SK-N-SH (cell line): Measurements from ENCODE around the gene PRKD2. TPM values are rescaled to one million over a fixed set of nuclear protein-coding genes. Genes with fewer than 3 reads are reported as not detected.

ENCODE experiments used
- CTCF ChIA-PET: fragments of 300-600, 350-600 bp; formaldehyde crosslinking; extraction: SDS; loops from one replicate; lab custom pipeline; 2021; lab: Yijun Ruan, JAX
- POLR2A ChIA-PET: fragments of 350-600 bp; sonication (Branson Sonifier 250); formaldehyde crosslinking; extraction: SDS; loops from one replicate; lab custom pipeline; 2020; ENCODE audit warnings: antibody characterized with exemption, inconsistent platforms; lab: Yijun Ruan, JAX
- DNase-seq: peaks from one replicate; pipeline ENCODE4 v3.0.0; 2012
- H2AFZ ChIP-seq: fragments of 200-600 bp; sonication (generic); 2 replicates; pipeline ENCODE4 v1.8.1; 2016; ENCODE audit warnings: antibody characterized with exemption, mild to moderate bottlenecking, low read depth
- H3F3A ChIP-seq: fragments of 200-600 bp; sonication (generic); replicated peaks from 2 replicates; pipeline ENCODE3; 2016; ENCODE audit warnings: antibody characterized with exemption, mild to moderate bottlenecking; ENCODE audit not compliant: insufficient read depth
- H3K27ac ChIP-seq, 2 experiments: fragments of 200-500 bp in 1 of 2; fragments of 200-600 bp in 1 of 2; sonication (Bioruptor generic) in 1 of 2; sonication (generic), shearing (Covaris generic) in 1 of 2; 2 replicates each; pipeline versions ENCODE4 v1.5.1 to v1.6.1; 2014 to 2016; ENCODE audit warnings: low read depth in 2 of 2, inconsistent platforms in 1 of 2, low read length in 1 of 2, mild to moderate bottlenecking in 1 of 2, mixed read lengths in 1 of 2
- H3K27me3 ChIP-seq: fragments of 200-600 bp; sonication (generic), shearing (Covaris generic); 2 replicates; pipeline ENCODE4 v1.6.1; 2016; ENCODE audit warnings: mixed run types; ENCODE audit not compliant: insufficient read depth
- H3K36me3 ChIP-seq, 2 experiments: fragments of 200-500 bp in 1 of 2; fragments of 200-600 bp in 1 of 2; sonication (Bioruptor generic) in 1 of 2; sonication (generic) in 1 of 2; replicated peaks in 1 of 2; 2 replicates each; pipeline versions ENCODE3 to v1.5.1; 2014 to 2016; ENCODE audit warnings: low read length in 1 of 2, mild to moderate bottlenecking in 1 of 2; ENCODE audit not compliant: insufficient read depth in 2 of 2, control insufficient read depth in 1 of 2
- H3K4me1 ChIP-seq, 2 experiments: fragments of 200-500 bp in 1 of 2; fragments of 200-600 bp in 1 of 2; sonication (Bioruptor generic) in 1 of 2; sonication (generic), shearing (Covaris generic) in 1 of 2; 2 replicates each; pipeline versions ENCODE4 v1.5.1 to v1.6.1; 2014 to 2016; ENCODE audit warnings: low read depth in 1 of 2, low read length in 1 of 2, mixed run types in 1 of 2; ENCODE audit not compliant: insufficient read depth in 2 of 2, control insufficient read depth in 1 of 2
- H3K4me2 ChIP-seq: fragments of 200-600 bp; sonication (generic), shearing (Covaris generic); 2 replicates; pipeline ENCODE4 v1.6.1; 2017; ENCODE audit warnings: mixed run types
- H3K4me3 ChIP-seq, 2 experiments: fragments of 200-500 bp in 1 of 2; fragments of 200-600 bp in 1 of 2; sonication (Bioruptor generic) in 1 of 2; sonication (generic), shearing (Covaris generic) in 1 of 2; 2 replicates each; pipeline versions ENCODE4 v1.5.1 to v1.8.1; 2014 to 2016; ENCODE audit warnings: low read depth in 2 of 2, inconsistent platforms in 1 of 2, low read length in 1 of 2, mild to moderate bottlenecking in 1 of 2, mixed read lengths in 1 of 2, moderate library complexity in 1 of 2
- H3K79me2 ChIP-seq: fragments of 200-600 bp; sonication (generic); 2 replicates; pipeline ENCODE4 v1.8.1; 2017; ENCODE audit warnings: mild to moderate bottlenecking; ENCODE audit not compliant: insufficient read depth
- H3K9ac ChIP-seq: fragments of 200-600 bp; sonication (generic); 2 replicates; pipeline ENCODE4 v1.6.1; 2017; ENCODE audit warnings: mixed run types
- H3K9me2 ChIP-seq: fragments of 200-600 bp; sonication (generic); 2 replicates; pipeline ENCODE4 v1.6.1; 2017; ENCODE audit warnings: mixed run types
- H3K9me3 ChIP-seq: fragments of 200-600 bp; sonication (generic); 2 replicates; pipeline ENCODE4 v1.6.1; 2017; ENCODE audit warnings: mixed run types, mild to moderate bottlenecking, moderate library complexity
- H4K20me1 ChIP-seq: fragments of 200-600 bp; sonication (generic); 2 replicates; pipeline ENCODE4 v1.6.1; 2017; ENCODE audit warnings: mild to moderate bottlenecking, mixed run types; ENCODE audit not compliant: insufficient read depth
- CHD2 ChIP-seq: fragments of 150-350 bp; IDR thresholded peaks from 2 replicates; pipeline ENCODE4 v1.6.1; 2018; ENCODE audit warnings: low read length; ENCODE audit not compliant: partially characterized antibody
- FOXJ3 ChIP-seq: sonication (generic); formaldehyde crosslinking; IDR thresholded peaks from 2 replicates; pipeline ENCODE4 v1.5.1; 2020; ENCODE audit warnings: mild to moderate bottlenecking, missing genetic modification reagents
- GABPA ChIP-seq: IDR thresholded peaks from 2 replicates; pipeline ENCODE4 v1.4.0; 2012; ENCODE audit warnings: low read depth, mild to moderate bottlenecking
- JUND ChIP-seq: IDR thresholded peaks from 2 replicates; pipeline ENCODE4 v1.4.0; 2012
- MAX ChIP-seq: IDR thresholded peaks from 2 replicates; pipeline ENCODE4 v1.4.0; 2012; ENCODE audit warnings: low read depth
- MXI1 ChIP-seq: IDR thresholded peaks from 2 replicates; pipeline ENCODE4 v1.6.1; 2012; ENCODE audit warnings: mild to moderate bottlenecking, low read depth, low read length, improper control_type of control experiment
- NFIC ChIP-seq: IDR thresholded peaks from 2 replicates; pipeline ENCODE4 v1.4.0; 2012; ENCODE audit warnings: borderline replicate concordance
- PBX3 ChIP-seq: IDR thresholded peaks from 2 replicates; pipeline ENCODE4; 2012
- POLR2AphosphoS5 ChIP-seq: IDR thresholded peaks from 2 replicates; pipeline ENCODE4 v1.6.1; 2012; ENCODE audit warnings: low read depth, low read length
- RFX5 ChIP-seq: IDR thresholded peaks from 2 replicates; pipeline ENCODE4 v1.6.1; 2012; ENCODE audit warnings: mild to moderate bottlenecking, improper control_type of control experiment, low read length
- TCF12 ChIP-seq: IDR thresholded peaks from 2 replicates; pipeline ENCODE4 v1.4.0; 2012
- YY1 ChIP-seq: IDR thresholded peaks from 2 replicates; pipeline ENCODE4 v1.4.0; 2012; ENCODE audit warnings: low read depth, mild to moderate bottlenecking
- WGBS: methylation state at CpG from one replicate; pipeline ENCODE4 v1.1.6; 2017; ENCODE audit warnings: low lambda C conversion rate; 5-methylcytosine and 5-hydroxymethylcytosine counted together
- polyA plus RNA-seq, 3 experiments: library from polyadenylated mRNA; depleted of rRNA; stranded (reverse); fragments of >200 nt; gene quantifications; 2 replicates each; pipeline ENCODE4 v1.2.3, GENCODE V29; 2012
- TF ChIP-seq, protein P1 (sequence below): fragments of 200-600 bp; sonication (generic); IDR thresholded peaks from 2 replicates; pipeline ENCODE4 v1.6.1; 2017; ENCODE audit warnings: antibody characterized with exemption, mild to moderate bottlenecking, moderate library complexity
- TF ChIP-seq, protein P2 (sequence below): fragments of 150-350 bp; IDR thresholded peaks from 2 replicates; pipeline ENCODE4 v1.6.1; 2017; ENCODE audit warnings: antibody characterized with exemption, low read length, low read depth, borderline replicate concordance
- TF ChIP-seq, protein P3 (sequence below): IDR thresholded peaks from 2 replicates; pipeline ENCODE4 v1.4.0; 2012; ENCODE audit warnings: low read depth, borderline replicate concordance

Gene PRKD2
- polyA plus RNA-seq, 1 of the 3 experiments (the other 2 are of a cell fraction), result 21.4 TPM

DNA sequence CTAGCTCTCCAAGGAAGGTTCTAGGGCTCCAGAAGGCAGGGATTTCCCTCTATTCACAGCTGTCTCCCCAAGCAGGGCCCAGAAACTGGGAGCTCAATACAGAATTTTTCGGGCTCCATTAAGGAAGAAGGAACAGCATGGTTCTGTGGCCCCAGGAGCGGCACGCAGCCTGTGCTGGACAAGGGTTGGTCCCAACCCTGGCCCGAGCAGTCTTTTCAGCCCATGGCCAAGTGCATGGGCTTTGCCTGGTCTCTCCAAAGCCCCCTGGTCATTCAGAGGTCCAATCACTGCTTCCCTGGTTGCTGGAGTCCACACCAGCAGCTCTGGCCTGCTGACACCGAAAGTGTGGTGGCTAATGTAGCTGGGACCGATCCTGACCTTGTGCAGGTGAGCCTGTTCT is 6.6 kb upstream of the PRKD2 start (continued):
- TF ChIP-seq, protein P1, sequence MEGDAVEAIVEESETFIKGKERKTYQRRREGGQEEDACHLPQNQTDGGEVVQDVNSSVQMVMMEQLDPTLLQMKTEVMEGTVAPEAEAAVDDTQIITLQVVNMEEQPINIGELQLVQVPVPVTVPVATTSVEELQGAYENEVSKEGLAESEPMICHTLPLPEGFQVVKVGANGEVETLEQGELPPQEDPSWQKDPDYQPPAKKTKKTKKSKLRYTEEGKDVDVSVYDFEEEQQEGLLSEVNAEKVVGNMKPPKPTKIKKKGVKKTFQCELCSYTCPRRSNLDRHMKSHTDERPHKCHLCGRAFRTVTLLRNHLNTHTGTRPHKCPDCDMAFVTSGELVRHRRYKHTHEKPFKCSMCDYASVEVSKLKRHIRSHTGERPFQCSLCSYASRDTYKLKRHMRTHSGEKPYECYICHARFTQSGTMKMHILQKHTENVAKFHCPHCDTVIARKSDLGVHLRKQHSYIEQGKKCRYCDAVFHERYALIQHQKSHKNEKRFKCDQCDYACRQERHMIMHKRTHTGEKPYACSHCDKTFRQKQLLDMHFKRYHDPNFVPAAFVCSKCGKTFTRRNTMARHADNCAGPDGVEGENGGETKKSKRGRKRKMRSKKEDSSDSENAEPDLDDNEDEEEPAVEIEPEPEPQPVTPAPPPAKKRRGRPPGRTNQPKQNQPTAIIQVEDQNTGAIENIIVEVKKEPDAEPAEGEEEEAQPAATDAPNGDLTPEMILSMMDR, result no peak
- no peak for TF ChIP-seq FOXJ3
- TF ChIP-seq NFIC, result no peak
- TF ChIP-seq, protein P2, sequence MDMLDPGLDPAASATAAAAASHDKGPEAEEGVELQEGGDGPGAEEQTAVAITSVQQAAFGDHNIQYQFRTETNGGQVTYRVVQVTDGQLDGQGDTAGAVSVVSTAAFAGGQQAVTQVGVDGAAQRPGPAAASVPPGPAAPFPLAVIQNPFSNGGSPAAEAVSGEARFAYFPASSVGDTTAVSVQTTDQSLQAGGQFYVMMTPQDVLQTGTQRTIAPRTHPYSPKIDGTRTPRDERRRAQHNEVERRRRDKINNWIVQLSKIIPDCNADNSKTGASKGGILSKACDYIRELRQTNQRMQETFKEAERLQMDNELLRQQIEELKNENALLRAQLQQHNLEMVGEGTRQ, result no peak
- no peak for TF ChIP-seq MAX
- TF ChIP-seq POLR2AphosphoS5, result no peak

- H3K27me3 ChIP-seq, result no peaks in the 10 kb centered on the region
- H3K4me1 ChIP-seq, result no peaks in the 10 kb centered on the region; a peak in 1 of 4 replicates
- peaks cover 11% of the 10 kb centered on the region for H3F3A ChIP-seq
- H3K9me2 ChIP-seq, result no peaks in the 10 kb centered on the region
- H4K20me1 ChIP-seq, result peaks cover 4% of the 10 kb centered on the region; the same call in 1 of the 2 replicates
- peaks cover 15 to 84% of the 10 kb centered on the region in 2 experiments for H3K36me3 ChIP-seq
- H3K4me2 ChIP-seq, result no peak overlapping the region
- H3K27ac ChIP-seq, result no peak overlapping the region
- peaks cover 6% of the 10 kb centered on the region; the same call in 1 of the 2 replicates for H3K79me2 ChIP-seq
- 94% methylated on average over 3 of the region's 16 CpGs for WGBS
- H3K9me3 ChIP-seq, result no peaks in the 10 kb centered on the region
- TF ChIP-seq TCF12 (no peak), RFX5 (no peak), GABPA (no peak), CHD2 (no peak), NFIC (no peak), JUND (no peak)
- ChIA-PET CTCF (interaction anchor here (0.8 to 1.7 kb wide), 4 partner anchors 18 to 108 kb away, joined by 3 to 8 read pairs (median 4); no protein-coding TSS in a partner anchor), POLR2A (no interaction called here)
- no peak overlapping the region for H3K4me3 ChIP-seq
- H2AFZ ChIP-seq, result no peak overlapping the region
- no peak overlapping the region for H3K9ac ChIP-seq
- DNase-seq, result no peak
Observed at GRCh38 chr19:46723023-46723461, 6.1 kb upstream of the PRKD2 start.

- CTCF ChIA-PET, result interaction anchor here (0.8 to 1.7 kb wide), 3 partner anchors 19 to 107 kb away, joined by 3 to 8 read pairs (median 4); no protein-coding TSS in a partner anchor
- 90% methylated on average over 20 of the region's 25 CpGs for WGBS
- H3K9ac ChIP-seq, result no peak overlapping the region
Observed at GRCh38 chr19:46722421-46723022, 5.6 kb upstream of the PRKD2 start.

More at GRCh38 chr19:46722421-46723022, 5.6 kb upstream of the PRKD2 start:
- Histone ChIP-seq H2AFZ (no peak overlapping the region), H3K4me3 (no peak overlapping the region), H3K36me3 (peaks cover 11 to 79% of the 10 kb centered on the region in 2 experiments), H4K20me1 (no peaks in the 10 kb centered on the region), H3K4me2 (no peak overlapping the region), H3K79me2 (peaks cover 4% of the 10 kb centered on the region; the same call in 1 of the 2 replicates), H3K27me3 (no peaks in the 10 kb centered on the region), H3K9me2 (no peaks in the 10 kb centered on the region), H3F3A (peaks cover 14% of the 10 kb centered on the region), H3K4me1 (peaks cover 0 to 4% of the 10 kb centered on the region in 2 experiments; a peak in 1 of 4 replicates), H3K27ac (no peak overlapping the region; a peak in 1 of 4 replicates), H3K9me3 (no peaks in the 10 kb centered on the region)
- POLR2A ChIA-PET, result no interaction called here
- DNase-seq, result no peak
- TF ChIP-seq PBX3 (no peak), TCF12 (no peak), YY1 (no peak), MXI1 (no peak), NFIC (no peak), POLR2AphosphoS5 (no peak)
- TF ChIP-seq, protein P3, sequence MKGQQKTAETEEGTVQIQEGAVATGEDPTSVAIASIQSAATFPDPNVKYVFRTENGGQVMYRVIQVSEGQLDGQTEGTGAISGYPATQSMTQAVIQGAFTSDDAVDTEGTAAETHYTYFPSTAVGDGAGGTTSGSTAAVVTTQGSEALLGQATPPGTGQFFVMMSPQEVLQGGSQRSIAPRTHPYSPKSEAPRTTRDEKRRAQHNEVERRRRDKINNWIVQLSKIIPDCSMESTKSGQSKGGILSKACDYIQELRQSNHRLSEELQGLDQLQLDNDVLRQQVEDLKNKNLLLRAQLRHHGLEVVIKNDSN, result no peak
- TF ChIP-seq, protein P1, result no peak
